ENCODE data around the gene TBC1D1.

The TBC1D1 gene

GRCh38 chr4:38056011-38056685 lies 165.3 kb downstream of the TBC1D1 start:
- Histone ChIP-seq H2BK120ac (ENCODE audit: low read depth, low read length) (no peak overlapping the region), H3K36me3 (ENCODE audit: control insufficient read depth in 1 of 2, insufficient read depth in 2 of 2, low read depth in 1 of 2, low read length in 2 of 2) (peaks cover 11 to 33% of the 10 kb centered on the region in 2 experiments), H3K9me3 (ENCODE audit: control insufficient read depth, low read length) (no peaks in the 10 kb centered on the region), H3K23ac (ENCODE audit: low read length in 2 of 2) (no peak overlapping the region), H3K4me2 (ENCODE audit: low read length, poor library complexity, severe bottlenecking) (no peak overlapping the region), H2BK5ac (ENCODE audit: low read depth, low read length, poor library complexity, severe bottlenecking) (no peak overlapping the region), H3K4ac (ENCODE audit: low read depth in 1 of 2, low read length in 2 of 2) (no peak overlapping the region), H3K4me3 (ENCODE audit: insufficient read depth in 1 of 2, low read depth in 1 of 2, low read length in 2 of 2) (peak overlapping the region in 1 of 2 experiments; percentile 68), H3K27ac (ENCODE audit: low read length, poor library complexity, severe bottlenecking) (no peak overlapping the region), H4K91ac (ENCODE audit: low read length) (no peak overlapping the region), H3K18ac (ENCODE audit: low read depth in 1 of 2, low read length in 2 of 2) (no peak overlapping the region), H4K8ac (ENCODE audit: low read length) (no peak overlapping the region), H2BK15ac (ENCODE audit: low read depth, poor library complexity, severe bottlenecking) (no peak overlapping the region), H3K14ac (ENCODE audit: low read length in 2 of 2) (no peak overlapping the region), H3K79me1 (replicated peaks; ENCODE audit: low read length, poor library complexity, severe bottlenecking) (peaks cover 12% of the 10 kb centered on the region), H2BK12ac (ENCODE audit: low read length in 2 of 2) (peak overlapping the region in 1 of 2 experiments; percentile 11), H3K27me3 (ENCODE audit: control insufficient read depth in 1 of 2, insufficient read depth in 1 of 2, low read length in 2 of 2) (no peaks in the 10 kb centered on the region), H3K9ac (ENCODE audit: low read length) (peak overlapping the region; percentile 76), H2AFZ (ENCODE audit: low read depth, low read length) (no peak overlapping the region), H2AK5ac (ENCODE audit: low read length, severe bottlenecking) (no peak overlapping the region), H3K4me1 (ENCODE audit: control insufficient read depth, insufficient read depth, low read depth, low read length) (peaks cover 8% of the 10 kb centered on the region)
- 81% methylated on average over 10 of the region's 10 CpGs for WGBS
- no peak for DNase-seq

GRCh38 chr4:38058151-38058550 lies 167.3 kb downstream of the TBC1D1 start:
- Histone ChIP-seq H3K79me1 (replicated peaks; ENCODE audit: low read length, poor library complexity, severe bottlenecking) (peaks cover 14% of the 10 kb centered on the region), H3K9ac (ENCODE audit: low read length) (no peak overlapping the region), H2AK5ac (ENCODE audit: low read length, severe bottlenecking) (no peak overlapping the region), H3K27me3 (ENCODE audit: control insufficient read depth in 1 of 2, insufficient read depth in 1 of 2, low read length in 2 of 2) (no peaks in the 10 kb centered on the region), H3K18ac (ENCODE audit: low read depth in 1 of 2, low read length in 2 of 2) (peak overlapping the region in 1 of 2 experiments; percentile 28), H2AFZ (ENCODE audit: low read depth, low read length) (no peak overlapping the region), H4K91ac (ENCODE audit: low read length) (no peak overlapping the region), H3K23ac (ENCODE audit: low read length in 2 of 2) (no peak overlapping the region), H2BK5ac (ENCODE audit: low read depth, low read length, poor library complexity, severe bottlenecking) (no peak overlapping the region), H2BK120ac (ENCODE audit: low read depth, low read length) (no peak overlapping the region), H3K4me1 (ENCODE audit: control insufficient read depth, insufficient read depth, low read depth, low read length) (peaks cover 12% of the 10 kb centered on the region), H3K4me2 (ENCODE audit: low read length, poor library complexity, severe bottlenecking) (no peak overlapping the region), H3K4me3 (ENCODE audit: insufficient read depth in 1 of 2, low read depth in 1 of 2, low read length in 2 of 2) (no peak overlapping the region), H3K9me3 (ENCODE audit: control insufficient read depth, low read length) (no peaks in the 10 kb centered on the region), H3K27ac (ENCODE audit: low read length, poor library complexity, severe bottlenecking) (peak overlapping the region; percentile 33), H3K4ac (ENCODE audit: low read depth in 1 of 2, low read length in 2 of 2) (no peak overlapping the region), H2BK12ac (ENCODE audit: low read length in 2 of 2) (no peak overlapping the region), H3K36me3 (ENCODE audit: control insufficient read depth in 1 of 2, insufficient read depth in 2 of 2, low read depth in 1 of 2, low read length in 2 of 2) (peaks cover 8 to 31% of the 10 kb centered on the region in 2 experiments), H4K8ac (ENCODE audit: low read length) (no peak overlapping the region), H2BK15ac (ENCODE audit: low read depth, poor library complexity, severe bottlenecking) (no peak overlapping the region), H3K14ac (ENCODE audit: low read length in 2 of 2) (no peak overlapping the region)
- DNase-seq, result no peak
- 41% methylated on average over 4 of the region's 4 CpGs for WGBS

- no peaks in the 10 kb centered on the region for H3K27me3 ChIP-seq (ENCODE audit: control insufficient read depth in 1 of 2, insufficient read depth in 1 of 2, low read length in 2 of 2)
- peak overlapping the region; percentile 83 for H4K91ac ChIP-seq (ENCODE audit: low read length)
- no peaks in the 10 kb centered on the region for H3K9me3 ChIP-seq (ENCODE audit: control insufficient read depth, low read length)
- H2BK15ac ChIP-seq (ENCODE audit: low read depth, poor library complexity, severe bottlenecking), result no peak overlapping the region
- H3K36me3 ChIP-seq (ENCODE audit: control insufficient read depth in 1 of 2, insufficient read depth in 2 of 2, low read depth in 1 of 2, low read length in 2 of 2), result peaks cover 0 to 14% of the 10 kb centered on the region in 2 experiments
- WGBS, result 5% methylated on average over 2 of the region's 4 CpGs
- no peak overlapping the region for H3K14ac ChIP-seq (ENCODE audit: low read length in 2 of 2)
- no peak overlapping the region for H2AFZ ChIP-seq (ENCODE audit: low read depth, low read length)
- no peak overlapping the region for H3K4me3 ChIP-seq (ENCODE audit: insufficient read depth in 1 of 2, low read depth in 1 of 2, low read length in 2 of 2)
- H3K4me1 ChIP-seq (ENCODE audit: control insufficient read depth, insufficient read depth, low read depth, low read length), result peaks cover 13% of the 10 kb centered on the region
- peaks cover 18% of the 10 kb centered on the region for H3K79me1 ChIP-seq (replicated peaks; ENCODE audit: low read length, poor library complexity, severe bottlenecking)
- no peak overlapping the region for H3K4ac ChIP-seq (ENCODE audit: low read depth in 1 of 2, low read length in 2 of 2)
- H3K18ac ChIP-seq (ENCODE audit: low read depth in 1 of 2, low read length in 2 of 2), result peak overlapping the region in 1 of 2 experiments; percentile 27
- no peak overlapping the region for H2BK5ac ChIP-seq (ENCODE audit: low read depth, low read length, poor library complexity, severe bottlenecking)
- no peak overlapping the region for H2BK120ac ChIP-seq (ENCODE audit: low read depth, low read length)
- no peak overlapping the region for H3K4me2 ChIP-seq (ENCODE audit: low read length, poor library complexity, severe bottlenecking)
- no peak overlapping the region for H4K8ac ChIP-seq (ENCODE audit: low read length)
- H2BK12ac ChIP-seq (ENCODE audit: low read length in 2 of 2), result peak overlapping the region in 1 of 2 experiments; percentile 62
- H3K23ac ChIP-seq (ENCODE audit: low read length in 2 of 2), result no peak overlapping the region
- peak overlapping the region; percentile 92 for H3K9ac ChIP-seq (ENCODE audit: low read length)
- H3K27ac ChIP-seq (ENCODE audit: low read length, poor library complexity, severe bottlenecking), result no peak overlapping the region
- H2AK5ac ChIP-seq (ENCODE audit: low read length, severe bottlenecking), result no peak overlapping the region
- DNase-seq, result peak; percentile 81
Measured at GRCh38 chr4:38060829-38061431, 170.0 kb downstream of the TBC1D1 start.

- no peak overlapping the region for H3K27ac ChIP-seq (ENCODE audit: low read length, poor library complexity, severe bottlenecking)
- no peak overlapping the region for H2BK5ac ChIP-seq (ENCODE audit: low read depth, low read length, poor library complexity, severe bottlenecking)
- H3K4me3 ChIP-seq (ENCODE audit: insufficient read depth in 1 of 2, low read depth in 1 of 2, low read length in 2 of 2), result peak overlapping the region in 1 of 2 experiments; percentile 67
Measured at GRCh38 chr4:38062088-38062775, 171.3 kb downstream of the TBC1D1 start.

More at GRCh38 chr4:38062088-38062775, 171.3 kb downstream of the TBC1D1 start:
- Histone ChIP-seq H4K91ac (ENCODE audit: low read length) (peak overlapping the region; percentile 18), H2BK120ac (ENCODE audit: low read depth, low read length) (peak overlapping the region; percentile 52), H2BK15ac (ENCODE audit: low read depth, poor library complexity, severe bottlenecking) (peak overlapping the region; percentile 86), H3K4me2 (ENCODE audit: low read length, poor library complexity, severe bottlenecking) (no peak overlapping the region), H4K8ac (ENCODE audit: low read length) (no peak overlapping the region), H2AK5ac (ENCODE audit: low read length, severe bottlenecking) (peak overlapping the region; percentile 66), H2BK12ac (ENCODE audit: low read length in 2 of 2) (peak overlapping the region; percentile 83 to 89), H3K9me3 (ENCODE audit: control insufficient read depth, low read length) (no peaks in the 10 kb centered on the region), H2AFZ (ENCODE audit: low read depth, low read length) (no peak overlapping the region), H3K14ac (ENCODE audit: low read length in 2 of 2) (no peak overlapping the region), H3K36me3 (ENCODE audit: control insufficient read depth in 1 of 2, insufficient read depth in 2 of 2, low read depth in 1 of 2, low read length in 2 of 2) (peaks cover 0 to 8% of the 10 kb centered on the region in 2 experiments), H3K4me1 (ENCODE audit: control insufficient read depth, insufficient read depth, low read depth, low read length) (peaks cover 13% of the 10 kb centered on the region), H3K9ac (ENCODE audit: low read length) (peak overlapping the region; percentile 92), H3K4ac (ENCODE audit: low read depth in 1 of 2, low read length in 2 of 2) (no peak overlapping the region), H3K79me1 (replicated peaks; ENCODE audit: low read length, poor library complexity, severe bottlenecking) (peaks cover 12% of the 10 kb centered on the region), H3K23ac (ENCODE audit: low read length in 2 of 2) (no peak overlapping the region), H3K18ac (ENCODE audit: low read depth in 1 of 2, low read length in 2 of 2) (no peak overlapping the region), H3K27me3 (ENCODE audit: control insufficient read depth in 1 of 2, insufficient read depth in 1 of 2, low read length in 2 of 2) (no peaks in the 10 kb centered on the region)
- peak; percentile 79 for DNase-seq
- WGBS, result 39% methylated on average over 7 of the region's 11 CpGs

Measured in mesenchymal stem cell (in vitro differentiated cells and primary cell).